Measurements from ENCODE around the gene CDK6.

DNA sequence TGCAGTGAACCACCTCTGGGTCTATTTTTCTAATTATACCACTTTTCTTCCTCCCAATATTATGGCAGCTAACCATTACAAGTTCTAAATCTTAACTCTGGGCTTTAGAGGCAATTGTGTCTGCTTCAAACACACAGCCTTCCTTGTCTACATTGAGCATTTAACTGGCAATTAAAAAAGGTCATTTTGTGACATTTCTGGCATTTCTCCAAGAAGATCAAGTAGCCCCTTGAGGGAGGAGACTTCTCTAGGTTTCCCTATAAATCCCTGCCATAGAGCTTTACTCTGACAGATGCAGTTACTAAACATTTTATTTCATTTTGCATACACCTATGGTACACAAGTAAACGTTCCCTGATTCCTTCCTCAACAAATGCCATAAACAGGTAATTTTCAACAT is 212.8 kb downstream of the CDK6 start:
- TF ChIP-seq, protein P1, sequence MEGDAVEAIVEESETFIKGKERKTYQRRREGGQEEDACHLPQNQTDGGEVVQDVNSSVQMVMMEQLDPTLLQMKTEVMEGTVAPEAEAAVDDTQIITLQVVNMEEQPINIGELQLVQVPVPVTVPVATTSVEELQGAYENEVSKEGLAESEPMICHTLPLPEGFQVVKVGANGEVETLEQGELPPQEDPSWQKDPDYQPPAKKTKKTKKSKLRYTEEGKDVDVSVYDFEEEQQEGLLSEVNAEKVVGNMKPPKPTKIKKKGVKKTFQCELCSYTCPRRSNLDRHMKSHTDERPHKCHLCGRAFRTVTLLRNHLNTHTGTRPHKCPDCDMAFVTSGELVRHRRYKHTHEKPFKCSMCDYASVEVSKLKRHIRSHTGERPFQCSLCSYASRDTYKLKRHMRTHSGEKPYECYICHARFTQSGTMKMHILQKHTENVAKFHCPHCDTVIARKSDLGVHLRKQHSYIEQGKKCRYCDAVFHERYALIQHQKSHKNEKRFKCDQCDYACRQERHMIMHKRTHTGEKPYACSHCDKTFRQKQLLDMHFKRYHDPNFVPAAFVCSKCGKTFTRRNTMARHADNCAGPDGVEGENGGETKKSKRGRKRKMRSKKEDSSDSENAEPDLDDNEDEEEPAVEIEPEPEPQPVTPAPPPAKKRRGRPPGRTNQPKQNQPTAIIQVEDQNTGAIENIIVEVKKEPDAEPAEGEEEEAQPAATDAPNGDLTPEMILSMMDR (IDR thresholded peaks at IDR 0.05 in 8 of 11, conservative IDR thresholded peaks at IDR 0.05 in 3 of 11), result no peak
- TF ChIP-seq POLR2AphosphoS5 (IDR thresholded peaks at IDR 0.05), result no peak
- TF ChIP-seq POLR2A (IDR thresholded peaks at IDR 0.05), result no peak

Measured in spleen (tissue), 7 donors.